K562 (cell line): ENCODE results near the gene DNAJB12. TPM values are rescaled to one million over a fixed set of nuclear protein-coding genes. Genes with fewer than 3 reads are reported as not detected.

Experiments
- ATAC-seq: fragments of 200-7000 bp; cut with Tn5 transposase; 3 replicates; pipeline ENCODE4 v1.9.1; 2020; ENCODE audit warnings: moderate library complexity
- BruUV-seq: library from RNA; stranded (reverse); fragments of 400-500 nt; replicated peaks from 2 replicates; lab custom pipeline; 2021; lab: Mats Ljungman, UMichigan
- CTCF ChIA-PET: fragments of 300-600 bp; formaldehyde crosslinking; extraction: SDS; loops from one replicate; lab custom pipeline; 2021; ENCODE audit warnings: low intra/inter-chr PET ratio; lab: Yijun Ruan, JAX
- POLR2A ChIA-PET: fragments of 300-600, 350-650 bp; sonication (Branson Sonifier 250); formaldehyde crosslinking; extraction: SDS; loops from one replicate; lab custom pipeline; 2021; ENCODE audit warnings: antibody characterized with exemption, inconsistent platforms; lab: Yijun Ruan, JAX
- DNase-seq, 4 experiments: peaks; one replicate each; pipeline versions ENCODE4 v3.0.0 to v3.0.0-alpha.2; 2011 to 2018; ENCODE audit warnings: low spot score in 3 of 4, mixed read lengths in 3 of 4; ENCODE audit errors: extremely low read depth in 1 of 4
- FAIRE-seq: peaks from 2 replicates; lab custom pipeline; 2011; peaks lifted over from hg19 to GRCh38; lab: Jason Lieb, UNC
- H2AFZ ChIP-seq: 2 replicates; pipeline ENCODE4 v1.6.0; 2011; ENCODE audit warnings: low read depth, low read length, control low read depth, inconsistent platforms
- H3K27ac ChIP-seq: fragments of 200-600 bp; 3 replicates; pipeline ENCODE4 v1.8.0; 2011; ENCODE audit warnings: low read depth, mild to moderate bottlenecking, control low read depth, inconsistent platforms, low read length, moderate library complexity, mixed read lengths; ENCODE audit errors: extremely low read depth
- H3K27me3 ChIP-seq, 2 experiments: fragments of 300-600 bp in 1 of 2; 2 replicates in 1 of 2; 3 replicates in 1 of 2; pipeline versions ENCODE4 v1.6.0 to v1.8.0; 2011; ENCODE audit warnings: inconsistent platforms in 2 of 2, low read length in 2 of 2, mild to moderate bottlenecking in 1 of 2, mixed read lengths in 1 of 2, moderate library complexity in 1 of 2; ENCODE audit not compliant: control insufficient read depth in 2 of 2, insufficient read depth in 2 of 2
- H3K36me3 ChIP-seq: fragments of 300-600 bp; 3 replicates; pipeline ENCODE4 v1.8.0; 2011; ENCODE audit warnings: mild to moderate bottlenecking, low read length, inconsistent platforms; ENCODE audit not compliant: control insufficient read depth, insufficient read depth
- H3K4me1 ChIP-seq, 2 experiments: fragments of 200-600 bp in 1 of 2; replicated peaks in 1 of 2; 2 replicates in 1 of 2; 3 replicates in 1 of 2; pipeline versions ENCODE4 v1.5.1 to v1.8.0; 2011; ENCODE audit warnings: inconsistent platforms in 2 of 2, low read length in 2 of 2, mild to moderate bottlenecking in 1 of 2, mixed read lengths in 1 of 2, moderate library complexity in 1 of 2; ENCODE audit not compliant: control insufficient read depth in 2 of 2, insufficient read depth in 2 of 2
- H3K4me2 ChIP-seq: 2 replicates; pipeline ENCODE4 v1.6.1; 2011; ENCODE audit warnings: low read length, control low read depth, inconsistent platforms, mixed read lengths; ENCODE audit not compliant: insufficient read depth
- H3K4me3 ChIP-seq: fragments of 200-600 bp; sonication (generic), shearing (Covaris generic); 2 replicates; pipeline ENCODE4 v1.5.1; 2016; ENCODE audit warnings: control low read depth, inconsistent platforms
- H3K79me2 ChIP-seq: fragments of 200-600 bp; 3 replicates; pipeline ENCODE4 v1.8.0; 2011; ENCODE audit warnings: low read length, inconsistent platforms; ENCODE audit not compliant: control insufficient read depth, insufficient read depth
- H3K9ac ChIP-seq, 2 experiments: 2 replicates each; pipeline versions ENCODE4 v1.6.0 to v1.6.1; 2011; ENCODE audit warnings: low read depth in 2 of 2, low read length in 2 of 2, control low read depth in 1 of 2, inconsistent platforms in 1 of 2, mild to moderate bottlenecking in 1 of 2, mixed read lengths in 1 of 2; ENCODE audit not compliant: insufficient read depth in 1 of 2
- H3K9me1 ChIP-seq: one replicate; pipeline ENCODE4 v1.6.0; 2011; ENCODE audit warnings: inconsistent platforms, mild to moderate bottlenecking, low read length, moderate library complexity; ENCODE audit not compliant: control insufficient read depth, insufficient read depth
- H3K9me3 ChIP-seq: replicated peaks from 2 replicates; pipeline ENCODE4 v1.5.1; 2011; ENCODE audit warnings: low read depth, low read length, inconsistent platforms; ENCODE audit not compliant: control insufficient read depth, insufficient read depth
- H4K20me1 ChIP-seq: replicated peaks from 2 replicates; pipeline ENCODE4 v1.6.1; 2011; ENCODE audit warnings: low read length, inconsistent platforms, mixed read lengths; ENCODE audit not compliant: control insufficient read depth, insufficient read depth
- BRD4 ChIP-seq: fragments of 200-600 bp; sonication (generic); IDR thresholded peaks from 2 replicates; pipeline ENCODE4 v1.6.1; 2017; ENCODE audit warnings: inconsistent platforms
- C11orf30 ChIP-seq: fragments of 450-650 bp; IDR thresholded peaks from 2 replicates; pipeline ENCODE4 v1.6.1; 2016; ENCODE audit warnings: low read depth, mild to moderate bottlenecking
- LCOR ChIP-seq: sonication (generic); formaldehyde crosslinking; IDR thresholded peaks from 2 replicates; pipeline ENCODE4 v1.8.0; 2022; ENCODE audit warnings: mild to moderate bottlenecking, missing genetic modification reagents
- NFE2L1 ChIP-seq: fragments of 450-650 bp; IDR thresholded peaks from 2 replicates; pipeline ENCODE4 v1.6.1; 2016; ENCODE audit warnings: missing genetic modification characterization, low read depth, mild to moderate bottlenecking, missing compliant biosample characterization, moderate library complexity, borderline replicate concordance
- POLR2G ChIP-seq: fragments of 200-400 bp; formaldehyde crosslinking; IDR thresholded peaks from 2 replicates; pipeline ENCODE4 v1.6.1; 2017; ENCODE audit warnings: low read depth, mild to moderate bottlenecking, antibody characterized with exemption, low read length, moderate library complexity
- POLR2H ChIP-seq: IDR thresholded peaks from 2 replicates; pipeline ENCODE4 v1.6.1; 2016; ENCODE audit warnings: missing genetic modification characterization, low read depth, mild to moderate bottlenecking, control low read depth, missing compliant biosample characterization, moderate library complexity
- SAFB2 ChIP-seq: fragments of 200-400 bp; formaldehyde crosslinking; IDR thresholded peaks from 2 replicates; pipeline ENCODE4 v1.6.1; 2018; ENCODE audit warnings: borderline replicate concordance, low read length, low read depth, moderate library complexity; ENCODE audit not compliant: severe bottlenecking
- ZC3H8 ChIP-seq: fragments of 450-650 bp; IDR thresholded peaks from 2 replicates; pipeline ENCODE4 v1.6.1; 2017
- ZNF232 ChIP-seq: sonication (generic); formaldehyde crosslinking; IDR thresholded peaks from 2 replicates; pipeline ENCODE4 v1.8.0; 2022; ENCODE audit warnings: mild to moderate bottlenecking, missing genetic modification reagents
- ZNF316 ChIP-seq: fragments of 450-650 bp; IDR thresholded peaks from 2 replicates; pipeline ENCODE4 v1.6.1; 2016
- WGBS: fragments of 100-300 bp; shearing (Covaris generic); methylation state at CpG from one replicate; pipeline ENCODE4 v1.1.6; 2016; ENCODE audit warnings: low coverage, mixed read lengths; ENCODE audit not compliant: insufficient coverage; ENCODE audit errors: missing lambda C conversion rate; 5-methylcytosine and 5-hydroxymethylcytosine counted together
- in situ Hi-C: fragments of 300-500 bp; cut with MboI; formaldehyde crosslinking; loops from 4 replicates; pipeline ENCODE4 v1.15.0; 2018; ENCODE audit warnings: inconsistent platforms, mixed read lengths
- intact Hi-C: fragments of 100-400 bp; cut with micrococcal nuclease; formaldehyde crosslinking; loops from 2 replicates; pipeline ENCODE4 v1.14.2; 2022
- polyA plus RNA-seq, 8 experiments: library from polyadenylated mRNA; depleted of rRNA in 4 of 8; stranded (reverse) in 5 of 8; unstranded in 3 of 8; fragments of >200 nt; fragmentation: Nextera tagmentation in 2 of 8; fragmentation: Illumina TruSeq in 1 of 8; extraction: Ambion mirVana in 2 of 8; extraction: Trizol in 1 of 8; gene quantifications; 2 replicates each; pipeline versions ENCODE4 v1.2.1 to v1.2.3, GENCODE V29; 2011 to 2014; ENCODE audit warnings: inconsistent platforms in 1 of 8, missing spikeins in 1 of 8
- total RNA-seq, 7 experiments: library from RNA; depleted of rRNA in 6 of 7; stranded (reverse); fragments of >200 nt in 6 of 7; fragmentation: Illumina TruSeq in 2 of 7; extraction: Trizol in 2 of 7; gene quantifications; 2 replicates each; pipeline versions ENCODE4 v1.2.1 to v1.2.3, GENCODE V29; 2011 to 2021; ENCODE audit warnings: low replicate concordance in 1 of 7
- TF ChIP-seq, protein P1 (sequence below): sonication (generic); formaldehyde crosslinking; IDR thresholded peaks from 2 replicates; pipeline ENCODE4 v1.8.0; 2022; ENCODE audit warnings: mild to moderate bottlenecking, low read depth, missing genetic modification reagents
- TF ChIP-seq, protein P2 (sequence below): fragments of 250-450 bp; sonication (Bioruptor Pico); IDR thresholded peaks from 2 replicates; pipeline ENCODE4 v1.5.0; 2022; ENCODE audit warnings: mild to moderate bottlenecking
- TF ChIP-seq, protein P3 (sequence below): fragments of 250-450 bp; sonication (Bioruptor Pico); IDR thresholded peaks from 2 replicates; pipeline ENCODE4 v1.4.0; 2020; ENCODE audit warnings: borderline replicate concordance
- TF ChIP-seq, protein P4 (sequence below): fragments of 450-650 bp; formaldehyde crosslinking; IDR thresholded peaks from 2 replicates; pipeline ENCODE4 v1.4.0; 2022; ENCODE audit warnings: mild to moderate bottlenecking, moderate library complexity

Gene DNAJB12
- total and polyA plus RNA-seq, 9 of the 15 experiments (the other 6 are each of a cell fraction or from before 2014, with no cell fraction given), result 3.5 to 31.5 (median 20.3) TPM

DNA sequence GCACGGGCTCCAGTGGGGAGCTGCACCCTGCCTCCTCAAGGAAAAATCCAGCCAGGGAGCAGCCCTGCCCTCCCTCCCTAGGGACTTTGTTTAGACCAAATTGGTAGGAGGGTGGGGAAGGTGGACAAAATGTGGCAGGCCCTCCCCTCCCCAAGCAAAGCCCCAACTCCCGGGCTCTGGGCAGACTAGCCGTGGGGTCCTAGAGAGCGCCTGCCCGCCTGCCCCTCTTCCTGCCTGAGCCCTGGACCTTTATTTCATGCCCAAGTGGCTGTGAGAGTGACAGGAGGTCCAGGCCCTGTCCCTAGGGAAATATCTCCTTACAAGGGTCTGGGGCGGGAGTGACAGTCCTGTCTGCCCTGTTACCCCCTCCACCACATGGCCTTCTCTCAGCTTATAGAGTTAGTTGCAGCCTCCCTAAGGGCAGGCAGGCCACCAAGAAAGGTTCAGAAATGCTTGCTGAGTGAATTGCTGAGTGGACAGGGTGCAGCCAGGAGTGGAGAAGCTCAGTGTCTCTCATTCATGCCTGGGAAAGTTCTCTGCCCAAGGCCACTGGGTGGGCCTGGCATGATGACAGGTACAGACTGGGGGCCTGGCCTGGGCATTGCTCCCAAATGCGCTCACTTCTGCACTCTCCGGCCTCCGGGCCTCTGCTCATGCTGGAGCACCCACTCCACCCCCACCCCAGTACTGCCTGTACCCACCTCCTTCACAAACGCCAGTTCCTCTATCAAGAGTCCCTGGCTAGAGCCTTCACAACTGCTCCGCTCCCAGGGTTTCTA is 25.2 kb downstream of the DNAJB12 start:
- Histone ChIP-seq H3K27ac (no peak overlapping the region), H3K9me1 (no peaks in the 10 kb centered on the region), H3K4me3 (no peak overlapping the region), H3K4me1 (peaks cover 18 to 40% of the 10 kb centered on the region in 2 experiments; a peak in 4 of 5 replicates), H3K9me3 (no peaks in the 10 kb centered on the region), H3K36me3 (peaks cover 10% of the 10 kb centered on the region; the same call in 1 of the 3 replicates), H2AFZ (no peak overlapping the region), H3K79me2 (no peaks in the 10 kb centered on the region), H3K27me3 (no peaks in the 10 kb centered on the region), H4K20me1 (no peaks in the 10 kb centered on the region), H3K4me2 (no peak overlapping the region), H3K9ac (peak overlapping the region in 1 of 2 experiments; percentile 74; a peak in 2 of 4 replicates)
- FAIRE-seq, result no peak
- no peak; the same call in 1 of the 3 replicates for ATAC-seq
- 94% methylated on average over 10 of the region's 11 CpGs for WGBS
- intact Hi-C loops, result loop anchor here (2.0 to 5.0 kb wide), 2 partner anchors 107 to 267 kb away; no protein-coding TSS in a partner anchor
- no TSS peak for BruUV-seq
- ChIA-PET POLR2A (interaction anchor here (0.6 to 13.1 kb wide), 7 partner anchors 8 to 491 kb away, joined by 3 to 197 read pairs (median 4); partner anchors contain the start of gene DDIT4), CTCF (interaction anchor here (0.6 to 3.1 kb wide), 6 partner anchors 85 to 1663 kb away, joined by 3 to 16 read pairs (median 6); no protein-coding TSS in a partner anchor)
- no peak for DNase-seq
- in situ Hi-C loops, result loop anchor here (5.0 to 25.0 kb wide), 4 partner anchors 107 to 1017 kb away; partner anchors contain the start of gene SLC29A3
- TF ChIP-seq, protein P1, sequence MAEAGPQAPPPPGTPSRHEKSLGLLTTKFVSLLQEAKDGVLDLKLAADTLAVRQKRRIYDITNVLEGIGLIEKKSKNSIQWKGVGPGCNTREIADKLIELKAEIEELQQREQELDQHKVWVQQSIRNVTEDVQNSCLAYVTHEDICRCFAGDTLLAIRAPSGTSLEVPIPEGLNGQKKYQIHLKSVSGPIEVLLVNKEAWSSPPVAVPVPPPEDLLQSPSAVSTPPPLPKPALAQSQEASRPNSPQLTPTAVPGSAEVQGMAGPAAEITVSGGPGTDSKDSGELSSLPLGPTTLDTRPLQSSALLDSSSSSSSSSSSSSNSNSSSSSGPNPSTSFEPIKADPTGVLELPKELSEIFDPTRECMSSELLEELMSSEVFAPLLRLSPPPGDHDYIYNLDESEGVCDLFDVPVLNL (CRISPR knock-in tag), result no peak
- TF ChIP-seq ZNF232 (CRISPR knock-in tag) (no peak), ZC3H8 (no peak), POLR2H (tag) (no peak), POLR2G (0 out of 2 replicates have a peak, but pooled peaks have one; percentile 24), LCOR (CRISPR knock-in tag) (no peak), NFE2L1 (no peak), C11orf30 (peak; percentile 40; the same call in 1 of the 2 replicates), BRD4 (no peak), ZNF316 (peak; percentile 42), SAFB2 (no peak)
- TF ChIP-seq, protein P2, sequence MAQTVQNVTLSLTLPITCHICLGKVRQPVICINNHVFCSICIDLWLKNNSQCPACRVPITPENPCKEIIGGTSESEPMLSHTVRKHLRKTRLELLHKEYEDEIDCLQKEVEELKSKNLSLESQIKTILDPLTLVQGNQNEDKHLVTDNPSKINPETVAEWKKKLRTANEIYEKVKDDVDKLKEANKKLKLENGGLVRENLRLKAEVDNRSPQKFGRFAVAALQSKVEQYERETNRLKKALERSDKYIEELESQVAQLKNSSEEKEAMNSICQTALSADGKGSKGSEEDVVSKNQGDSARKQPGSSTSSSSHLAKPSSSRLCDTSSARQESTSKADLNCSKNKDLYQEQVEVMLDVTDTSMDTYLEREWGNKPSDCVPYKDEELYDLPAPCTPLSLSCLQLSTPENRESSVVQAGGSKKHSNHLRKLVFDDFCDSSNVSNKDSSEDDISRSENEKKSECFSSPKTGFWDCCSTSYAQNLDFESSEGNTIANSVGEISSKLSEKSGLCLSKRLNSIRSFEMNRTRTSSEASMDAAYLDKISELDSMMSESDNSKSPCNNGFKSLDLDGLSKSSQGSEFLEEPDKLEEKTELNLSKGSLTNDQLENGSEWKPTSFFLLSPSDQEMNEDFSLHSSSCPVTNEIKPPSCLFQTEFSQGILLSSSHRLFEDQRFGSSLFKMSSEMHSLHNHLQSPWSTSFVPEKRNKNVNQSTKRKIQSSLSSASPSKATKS (CRISPR knock-in tag), result no peak
- TF ChIP-seq, protein P3, sequence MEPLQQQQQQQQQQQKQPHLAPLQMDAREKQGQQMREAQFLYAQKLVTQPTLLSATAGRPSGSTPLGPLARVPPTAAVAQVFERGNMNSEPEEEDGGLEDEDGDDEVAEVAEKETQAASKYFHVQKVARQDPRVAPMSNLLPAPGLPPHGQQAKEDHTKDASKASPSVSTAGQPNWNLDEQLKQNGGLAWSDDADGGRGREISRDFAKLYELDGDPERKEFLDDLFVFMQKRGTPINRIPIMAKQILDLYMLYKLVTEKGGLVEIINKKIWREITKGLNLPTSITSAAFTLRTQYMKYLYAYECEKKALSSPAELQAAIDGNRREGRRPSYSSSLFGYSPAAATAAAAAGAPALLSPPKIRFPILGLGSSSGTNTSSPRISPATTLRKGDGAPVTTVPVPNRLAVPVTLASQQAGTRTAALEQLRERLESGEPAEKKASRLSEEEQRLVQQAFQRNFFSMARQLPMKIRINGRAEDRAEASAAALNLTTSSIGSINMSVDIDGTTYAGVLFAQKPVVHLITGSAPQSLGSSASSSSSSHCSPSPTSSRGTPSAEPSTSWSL, result no peak
- TF ChIP-seq, protein P4, sequence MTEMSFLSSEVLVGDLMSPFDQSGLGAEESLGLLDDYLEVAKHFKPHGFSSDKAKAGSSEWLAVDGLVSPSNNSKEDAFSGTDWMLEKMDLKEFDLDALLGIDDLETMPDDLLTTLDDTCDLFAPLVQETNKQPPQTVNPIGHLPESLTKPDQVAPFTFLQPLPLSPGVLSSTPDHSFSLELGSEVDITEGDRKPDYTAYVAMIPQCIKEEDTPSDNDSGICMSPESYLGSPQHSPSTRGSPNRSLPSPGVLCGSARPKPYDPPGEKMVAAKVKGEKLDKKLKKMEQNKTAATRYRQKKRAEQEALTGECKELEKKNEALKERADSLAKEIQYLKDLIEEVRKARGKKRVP (CRISPR knock-in tag), result no peak
